Measurements from ENCODE around the gene PTPRD.
A peak's percentile ranks its signal among the peaks of the same experiment; 100 is the strongest.
"Not testable (repeated sequence)": the region's sequence is repeated elsewhere in the genome, so short reads cannot be mapped to it uniquely, and the experiment has no call there.

Gene PTPRD

DNA sequence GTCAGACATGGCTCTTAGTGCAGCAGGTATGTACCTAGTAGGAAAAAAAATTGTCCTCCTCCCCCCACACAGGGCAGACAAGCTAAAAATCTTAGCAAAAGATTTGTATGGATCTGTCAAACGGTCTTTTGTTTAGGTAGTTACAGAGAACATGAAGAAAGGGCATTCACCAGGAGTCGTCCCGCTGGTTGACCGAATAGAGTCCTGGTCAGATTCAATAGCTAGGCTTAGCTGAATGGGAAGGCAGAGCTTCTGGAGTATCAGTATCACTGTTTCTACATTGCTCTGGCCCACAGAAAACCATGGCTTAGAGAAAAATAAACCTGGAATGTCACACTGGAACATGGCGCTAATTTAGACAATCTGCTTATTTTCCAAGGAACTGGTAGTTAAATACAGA, 642.3 kb downstream of the PTPRD start:
- DNase-seq (ENCODE audit: low read depth, low spot score): no peak

- no peak for DNase-seq (ENCODE audit: low read depth, low spot score)
These were observed 649.0 kb downstream of the PTPRD start for GRCh38 chr9:9963841-9964240.

DNA sequence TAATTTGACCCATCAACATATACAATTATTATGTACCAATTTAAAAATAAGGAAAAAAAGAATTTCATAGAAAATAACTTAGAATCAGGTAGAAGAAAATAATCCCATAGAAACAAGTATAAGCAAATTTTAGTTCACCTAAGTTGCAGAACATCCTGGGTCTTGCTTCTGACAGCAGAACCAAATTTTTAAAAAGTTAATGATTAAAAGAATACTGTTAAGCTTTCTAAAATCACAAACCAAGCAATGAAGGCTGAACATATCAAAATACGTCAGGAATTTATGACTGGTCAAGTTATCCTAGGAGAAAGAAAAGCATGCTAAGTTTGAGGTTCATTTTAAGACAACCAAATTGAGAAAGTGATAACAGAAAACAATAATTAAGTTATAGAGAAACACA, 650.9 kb downstream of the PTPRD start:
- DNase-seq (ENCODE audit: low read depth, low spot score): no peak

GRCh38 chr9:9961487-9961886, 651.3 kb downstream of the PTPRD start:
- DNase-seq (ENCODE audit: low read depth, low spot score): no peak

- no peak for DNase-seq (ENCODE audit: low read depth, low spot score)
These were observed 661.1 kb downstream of the PTPRD start for GRCh38 chr9:9951556-9952160.

DNA sequence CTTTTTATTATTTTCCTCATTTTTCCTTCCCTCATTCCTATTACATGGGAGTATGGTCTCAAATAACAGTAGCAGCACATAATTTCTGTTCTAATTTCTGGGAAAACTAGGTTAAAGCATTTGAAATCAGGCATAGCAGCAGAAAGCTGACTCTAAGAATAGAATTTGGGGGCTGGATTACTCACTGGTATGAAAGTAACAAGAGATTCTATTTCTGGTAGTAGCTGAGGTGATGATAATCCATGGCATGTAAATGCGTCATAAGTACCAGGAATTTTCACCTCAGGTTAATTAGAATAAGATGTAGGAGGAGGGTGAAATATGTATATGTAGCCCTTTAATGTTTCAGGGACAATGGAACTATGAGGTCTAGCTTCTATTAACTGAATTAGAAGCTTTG, 662.0 kb downstream of the PTPRD start:
- DNase-seq (ENCODE audit: low read depth, low spot score): no peak

- DNase-seq (ENCODE audit: low read depth, low spot score): no peak
These were observed 662.8 kb downstream of the PTPRD start for GRCh38 chr9:9949978-9950377.

GRCh38 chr9:9949368-9949767, 663.4 kb downstream of the PTPRD start:
- DNase-seq (ENCODE audit: low read depth, low spot score): no peak

DNA sequence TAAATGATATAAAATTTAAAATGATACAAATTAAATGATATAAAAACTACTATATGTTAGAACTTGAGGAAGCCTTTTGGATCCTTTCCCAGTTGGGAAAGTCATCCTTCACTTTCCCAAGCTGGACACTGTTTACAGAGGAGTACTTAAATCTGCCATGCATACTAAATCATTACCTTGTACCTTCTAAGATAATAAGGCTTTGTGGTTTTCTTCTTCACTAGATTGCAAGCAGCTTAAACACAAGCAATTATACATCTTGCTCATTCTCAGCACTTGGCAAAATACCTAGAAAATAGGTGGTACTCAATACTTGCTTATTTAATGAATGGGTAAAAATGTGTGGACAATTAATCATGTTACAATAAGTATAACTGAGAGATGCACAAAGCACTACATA, 666.8 kb downstream of the PTPRD start:
- no peak for DNase-seq (ENCODE audit: low read depth, low spot score)

- DNase-seq (ENCODE audit: low read depth, low spot score): peak; percentile 32
These were observed 669.9 kb downstream of the PTPRD start for GRCh38 chr9:9942764-9943424.

DNA sequence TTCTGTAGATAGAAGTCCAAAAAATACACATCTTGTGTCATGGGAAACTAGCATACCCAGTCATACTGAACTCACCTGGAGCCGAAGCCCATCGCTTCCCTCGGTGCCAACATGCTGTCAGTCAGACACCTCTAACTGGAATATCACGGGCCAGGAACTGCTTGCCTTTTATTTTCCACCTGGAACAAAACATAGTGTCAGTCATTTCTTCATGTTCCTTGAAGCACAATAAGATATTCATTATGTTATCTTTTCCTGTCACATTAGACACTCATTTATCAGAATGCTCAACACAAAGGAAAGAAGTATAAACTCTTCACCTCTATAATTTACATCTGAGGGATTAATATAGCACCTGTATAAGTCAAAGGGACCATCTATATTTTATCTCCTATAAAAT, 674.4 kb downstream of the PTPRD start:
- DNase-seq (ENCODE audit: low read depth, low spot score): no peak

DNA sequence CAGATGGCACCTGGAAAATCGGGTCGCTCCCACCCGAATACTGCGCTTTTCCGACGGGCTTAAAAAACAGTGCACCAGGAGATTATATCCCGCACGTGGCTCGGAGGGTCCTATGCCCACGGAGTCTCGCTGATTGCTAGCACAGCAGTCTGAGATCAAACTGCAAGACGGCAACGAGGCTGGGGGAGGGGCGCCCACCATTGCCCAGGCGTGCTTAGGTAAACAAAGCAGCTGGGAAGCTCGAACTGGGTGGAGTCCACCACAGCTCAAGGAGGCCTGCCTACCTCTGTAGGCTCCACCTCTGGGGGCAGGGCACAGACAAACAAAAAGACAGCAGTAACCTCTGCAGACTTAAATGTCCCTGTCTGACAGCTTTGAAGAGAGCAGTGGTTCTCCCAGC, 681.3 kb downstream of the PTPRD start:
- DNase-seq (ENCODE audit: low read depth, low spot score): not testable (repeated sequence)

- DNase-seq (ENCODE audit: low read depth, low spot score): no peak
These were observed 688.4 kb downstream of the PTPRD start for GRCh38 chr9:9924376-9924775.

DNA sequence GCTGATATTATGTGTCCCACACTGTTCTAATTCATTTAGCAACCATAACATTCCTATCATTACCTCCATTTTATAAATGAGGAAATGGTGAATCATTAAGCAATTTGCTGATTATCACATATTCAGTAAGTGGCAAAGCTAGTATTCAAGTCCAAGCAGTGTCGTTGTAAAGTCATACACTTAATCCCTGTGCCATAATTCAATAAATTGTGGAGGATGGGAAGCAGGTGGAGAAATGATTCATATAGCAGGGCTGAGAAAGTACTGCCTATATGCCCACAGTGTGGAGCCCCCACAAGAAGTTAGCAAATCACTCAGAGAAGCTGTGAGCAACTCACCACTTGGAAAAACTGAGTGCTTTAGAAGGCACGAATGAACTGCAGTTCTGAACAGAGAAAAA, 691.0 kb downstream of the PTPRD start:
- no peak for DNase-seq (ENCODE audit: low read depth, low spot score)

- no peak for DNase-seq (ENCODE audit: low read depth, low spot score)
These were observed 692.3 kb downstream of the PTPRD start for GRCh38 chr9:9920425-9921060.

DNA sequence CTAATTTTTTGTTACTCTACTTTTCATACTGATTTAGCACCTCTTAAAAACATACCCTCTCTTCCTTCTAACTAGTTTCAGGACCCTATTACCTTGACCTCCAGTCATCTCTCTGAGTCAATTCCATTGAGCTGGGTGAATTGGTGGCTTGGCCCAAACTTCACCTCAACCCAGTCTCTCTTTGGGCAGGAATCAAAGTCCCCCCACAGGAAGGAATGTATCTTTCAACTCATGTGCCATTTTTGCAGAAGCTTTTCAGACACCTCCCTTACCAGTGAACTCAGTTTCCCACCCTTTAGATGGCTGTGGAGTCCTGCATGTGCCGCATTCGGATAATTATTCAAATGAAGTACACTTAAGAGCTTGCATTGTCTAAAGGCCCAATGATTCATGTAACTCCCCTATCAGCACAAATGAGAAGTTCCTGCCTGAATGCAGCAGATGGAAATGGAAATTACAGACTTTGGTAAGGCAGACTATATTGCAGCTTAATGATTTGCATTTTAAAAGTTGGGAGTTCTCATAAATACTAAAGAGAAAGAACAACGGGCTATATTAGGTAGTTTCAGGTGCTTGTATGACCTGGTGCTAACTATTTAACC, 693.5 kb downstream of the PTPRD start:
- no peak for DNase-seq (ENCODE audit: low read depth, low spot score)

- no peak for DNase-seq (ENCODE audit: low read depth, low spot score)
These were observed 695.4 kb downstream of the PTPRD start for GRCh38 chr9:9917400-9917799.

GRCh38 chr9:9914174-9914573, 698.6 kb downstream of the PTPRD start:
- no peak for DNase-seq (ENCODE audit: low read depth, low spot score)

- no peak for DNase-seq (ENCODE audit: low read depth, low spot score)
These were observed 699.4 kb downstream of the PTPRD start for GRCh38 chr9:9913276-9913832.

DNA sequence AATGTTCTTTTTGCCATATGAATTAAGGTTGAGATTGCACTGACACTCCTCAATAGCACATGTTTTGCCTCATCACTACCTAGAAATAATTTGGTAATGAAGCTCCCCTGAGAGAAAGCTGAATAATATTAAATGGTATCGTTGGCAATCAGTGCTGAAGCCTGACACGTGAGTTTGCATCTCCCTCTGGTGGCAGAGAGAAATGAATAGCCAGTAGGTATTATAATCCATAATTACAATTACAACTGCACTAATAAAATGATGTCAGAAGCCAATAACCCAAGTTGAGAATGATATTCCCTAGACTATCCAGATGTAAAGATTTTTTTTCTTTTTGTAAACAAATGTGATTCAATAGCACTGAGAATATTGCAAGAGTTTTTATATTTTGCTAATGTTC, 700.3 kb downstream of the PTPRD start:
- DNase-seq (ENCODE audit: low read depth, low spot score): no peak

DNA sequence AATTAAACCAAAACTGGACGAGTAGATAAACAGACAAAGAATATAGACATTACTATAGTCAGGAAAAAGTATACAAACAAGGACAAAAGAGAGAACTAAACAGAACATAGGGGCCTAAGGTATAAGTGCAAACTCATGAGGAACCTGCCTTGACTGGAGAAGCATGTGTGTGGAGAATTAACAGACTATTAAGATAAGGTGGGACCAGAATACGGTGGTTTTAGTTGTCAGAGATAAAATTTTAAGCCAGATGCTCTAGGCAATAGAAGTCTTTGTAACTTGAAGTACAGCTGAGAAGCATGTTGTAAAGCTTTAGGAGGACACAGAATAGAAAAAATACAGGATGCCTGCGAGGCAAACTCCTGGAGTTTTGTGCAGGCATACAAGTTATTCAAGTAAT, 707.1 kb downstream of the PTPRD start:
- DNase-seq (ENCODE audit: low read depth, low spot score): no peak

DNA sequence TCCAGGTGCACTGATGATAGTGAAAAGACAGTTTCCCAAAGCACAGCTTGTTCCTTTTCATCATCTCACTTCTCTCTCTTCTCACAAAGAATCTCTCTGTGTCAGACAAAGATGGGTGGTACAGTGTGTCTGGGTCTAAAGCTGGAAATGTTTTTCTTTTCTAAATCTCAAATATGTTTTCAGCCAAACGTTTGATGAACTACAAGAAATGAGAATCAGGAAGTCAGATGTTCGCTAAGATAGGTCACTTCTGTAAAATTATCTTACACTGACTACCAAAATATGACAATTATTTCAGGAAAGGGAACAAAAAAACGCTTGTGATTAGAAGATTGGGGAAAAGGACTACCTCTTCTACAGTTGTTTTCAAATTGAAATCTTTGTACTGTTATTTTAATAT, 708.8 kb downstream of the PTPRD start:
- DNase-seq (ENCODE audit: low read depth, low spot score): no peak

DNA sequence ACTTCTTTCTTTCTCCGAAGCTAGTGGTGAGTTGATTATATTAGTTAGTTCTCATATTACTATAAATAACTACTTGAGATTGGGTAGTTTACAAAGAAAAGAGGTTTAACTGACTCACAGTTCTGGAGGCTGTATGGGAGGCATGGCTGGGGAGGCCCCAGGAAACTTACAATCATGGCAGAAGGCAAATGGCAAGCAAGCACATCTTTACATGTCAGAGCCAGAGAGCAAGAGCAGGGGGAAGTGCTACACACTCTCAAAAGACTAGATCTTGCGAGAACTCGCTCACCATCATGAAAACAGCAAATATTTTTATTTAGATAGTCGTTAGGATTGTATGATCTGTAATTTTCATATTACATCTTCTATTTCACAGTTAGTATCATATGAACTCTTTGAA, 711.2 kb downstream of the PTPRD start:
- no peak for DNase-seq (ENCODE audit: low read depth, low spot score)
